Suprapubic skin (tissue), 4 donors: Measurements from ENCODE around the gene HNRNPA0. TPM values are rescaled to one million over a fixed set of nuclear protein-coding genes. Genes with fewer than 3 reads are reported as not detected.

Experiments used
- DNase-seq, 2 donors: peaks; one replicate each; pipeline ENCODE4 v3.0.0-alpha.2; 2019; ENCODE audit warnings: low spot score in 2 of 2
- H3K27ac ChIP-seq: fragments of 200-600 bp; sonication (generic); one replicate; pipeline ENCODE4 v1.5.1; 2019
- H3K27me3 ChIP-seq: fragments of 200-600 bp; sonication (generic); one replicate; pipeline ENCODE4 v1.5.1; 2019
- H3K36me3 ChIP-seq: fragments of 200-600 bp; sonication (generic); one replicate; pipeline ENCODE4 v1.5.1; 2019
- H3K4me1 ChIP-seq: fragments of 200-600 bp; sonication (generic); one replicate; pipeline ENCODE4 v1.5.1; 2019
- H3K4me3 ChIP-seq: fragments of 200-600 bp; sonication (generic); one replicate; pipeline ENCODE4 v1.5.1; 2019; ENCODE audit warnings: mild to moderate bottlenecking
- H3K9me3 ChIP-seq: fragments of 200-600 bp; sonication (generic); one replicate; pipeline ENCODE4 v1.5.1; 2019
- EP300 ChIP-seq: sonication (generic); formaldehyde crosslinking; IDR thresholded peaks from one replicate; pipeline ENCODE4 v1.6.1; 2017; ENCODE audit warnings: antibody characterized with exemption
- POLR2A ChIP-seq, 2 donors: fragments of 450-650 bp; IDR thresholded peaks; one replicate each; pipeline ENCODE4 v1.6.1; 2017; ENCODE audit warnings: antibody characterized with exemption in 2 of 2, mild to moderate bottlenecking in 2 of 2, moderate library complexity in 2 of 2
- POLR2AphosphoS5 ChIP-seq, 3 donors: sonication (generic); formaldehyde crosslinking; IDR thresholded peaks; one replicate each; pipeline ENCODE4 v1.6.1; 2017; ENCODE audit warnings: antibody characterized with exemption in 3 of 3
- WGBS: methylation state at CpG from one replicate; pipeline ENCODE4 v1.1.5; 2018; 5-methylcytosine and 5-hydroxymethylcytosine counted together
- total RNA-seq, 4 donors: library from RNA; depleted of rRNA; stranded (reverse); fragments of >200 nt; gene quantifications; one replicate each; pipeline ENCODE4 v1.1.0, GENCODE V29; 2016
- TF ChIP-seq, protein P1 (sequence below), 2 donors: fragments of 200-600 bp in 1 of 2; fragments of 450-650 bp in 1 of 2; sonication (generic) in 1 of 2; IDR thresholded peaks; one replicate each; pipeline ENCODE4 v1.5.1; 2016 to 2019; ENCODE audit warnings: antibody characterized with exemption in 2 of 2, mild to moderate bottlenecking in 1 of 2, moderate library complexity in 1 of 2

The HNRNPA0 gene
- total RNA-seq, 4 donors from 2014 or later = 7.6 to 9.8 (median 8.7) TPM

DNA sequence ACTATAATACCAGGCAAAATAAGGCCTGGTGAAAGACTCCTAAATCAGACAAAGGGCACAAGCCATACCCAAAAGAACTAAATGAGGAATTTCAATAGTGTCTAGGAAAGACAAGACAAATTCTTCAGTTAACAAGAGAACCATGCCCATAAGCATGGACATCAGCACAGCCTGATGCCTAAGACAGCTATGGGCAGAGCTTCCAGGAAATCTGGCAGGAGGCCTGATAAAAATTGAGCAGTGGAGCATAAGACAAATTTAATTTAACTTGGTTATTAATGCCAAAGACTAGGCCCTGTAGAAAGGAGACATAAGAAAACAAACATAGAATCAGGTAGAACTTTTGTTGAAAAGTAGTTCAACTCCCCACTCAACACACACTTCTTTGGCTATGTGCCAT is 35.6 kb downstream of the HNRNPA0 start:
- no peaks in the 10 kb centered on the region for H3K9me3 ChIP-seq
- H3K4me3 ChIP-seq = no peak overlapping the region
- TF ChIP-seq POLR2AphosphoS5 (IDR thresholded peaks at IDR 0.05) (no peak), POLR2A (IDR thresholded peaks at IDR 0.05) (no peak), EP300 (no peak)
- TF ChIP-seq, protein P1, sequence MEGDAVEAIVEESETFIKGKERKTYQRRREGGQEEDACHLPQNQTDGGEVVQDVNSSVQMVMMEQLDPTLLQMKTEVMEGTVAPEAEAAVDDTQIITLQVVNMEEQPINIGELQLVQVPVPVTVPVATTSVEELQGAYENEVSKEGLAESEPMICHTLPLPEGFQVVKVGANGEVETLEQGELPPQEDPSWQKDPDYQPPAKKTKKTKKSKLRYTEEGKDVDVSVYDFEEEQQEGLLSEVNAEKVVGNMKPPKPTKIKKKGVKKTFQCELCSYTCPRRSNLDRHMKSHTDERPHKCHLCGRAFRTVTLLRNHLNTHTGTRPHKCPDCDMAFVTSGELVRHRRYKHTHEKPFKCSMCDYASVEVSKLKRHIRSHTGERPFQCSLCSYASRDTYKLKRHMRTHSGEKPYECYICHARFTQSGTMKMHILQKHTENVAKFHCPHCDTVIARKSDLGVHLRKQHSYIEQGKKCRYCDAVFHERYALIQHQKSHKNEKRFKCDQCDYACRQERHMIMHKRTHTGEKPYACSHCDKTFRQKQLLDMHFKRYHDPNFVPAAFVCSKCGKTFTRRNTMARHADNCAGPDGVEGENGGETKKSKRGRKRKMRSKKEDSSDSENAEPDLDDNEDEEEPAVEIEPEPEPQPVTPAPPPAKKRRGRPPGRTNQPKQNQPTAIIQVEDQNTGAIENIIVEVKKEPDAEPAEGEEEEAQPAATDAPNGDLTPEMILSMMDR (IDR thresholded peaks at IDR 0.05) = no peak
- H3K27ac ChIP-seq = no peak overlapping the region
- no peaks in the 10 kb centered on the region for H3K4me1 ChIP-seq
- no peaks in the 10 kb centered on the region for H3K36me3 ChIP-seq
- H3K27me3 ChIP-seq = no peaks in the 10 kb centered on the region
- no peak for DNase-seq

GRCh38 chr5:137716337-137716736 is 37.8 kb downstream of the HNRNPA0 start:
- Histone ChIP-seq H3K36me3 (no peaks in the 10 kb centered on the region), H3K27me3 (no peaks in the 10 kb centered on the region), H3K4me3 (no peak overlapping the region), H3K27ac (no peak overlapping the region), H3K4me1 (no peaks in the 10 kb centered on the region), H3K9me3 (no peaks in the 10 kb centered on the region)
- 97% methylated on average over 3 of the region's 3 CpGs for WGBS
- TF ChIP-seq POLR2A (IDR thresholded peaks at IDR 0.05) (no peak), EP300 (no peak), POLR2AphosphoS5 (IDR thresholded peaks at IDR 0.05) (no peak)
- TF ChIP-seq, protein P1 (IDR thresholded peaks at IDR 0.05) = no peak
- DNase-seq = no peak

DNA sequence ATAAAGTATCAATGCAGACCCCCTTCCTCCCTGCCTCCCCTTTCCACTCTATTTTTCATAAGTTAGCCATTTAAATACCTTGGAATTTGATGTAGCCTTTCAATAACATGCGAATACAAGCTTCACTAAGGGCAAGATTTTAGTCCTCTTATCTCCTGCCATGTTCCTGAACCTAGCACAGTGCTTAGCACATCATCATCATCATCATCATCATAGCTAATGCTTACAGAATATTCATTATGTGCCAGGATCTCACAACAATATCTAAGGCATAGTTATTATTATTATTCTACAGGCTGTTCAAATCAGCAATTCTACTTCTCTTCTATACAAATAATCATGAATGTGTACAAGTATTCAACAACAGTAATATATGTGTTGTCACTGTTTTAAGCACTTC is 38.7 kb downstream of the HNRNPA0 start:
- TF ChIP-seq EP300 (no peak), POLR2A (IDR thresholded peaks at IDR 0.05) (no peak), POLR2AphosphoS5 (IDR thresholded peaks at IDR 0.05) (no peak)
- TF ChIP-seq, protein P1 (IDR thresholded peaks at IDR 0.05) = no peak
- 100% methylated on average over 1 of the region's 1 CpG for WGBS
- Histone ChIP-seq H3K27ac (no peak overlapping the region), H3K4me1 (no peaks in the 10 kb centered on the region), H3K9me3 (no peaks in the 10 kb centered on the region), H3K36me3 (no peaks in the 10 kb centered on the region), H3K27me3 (no peaks in the 10 kb centered on the region), H3K4me3 (no peak overlapping the region)
- no peak for DNase-seq

DNA sequence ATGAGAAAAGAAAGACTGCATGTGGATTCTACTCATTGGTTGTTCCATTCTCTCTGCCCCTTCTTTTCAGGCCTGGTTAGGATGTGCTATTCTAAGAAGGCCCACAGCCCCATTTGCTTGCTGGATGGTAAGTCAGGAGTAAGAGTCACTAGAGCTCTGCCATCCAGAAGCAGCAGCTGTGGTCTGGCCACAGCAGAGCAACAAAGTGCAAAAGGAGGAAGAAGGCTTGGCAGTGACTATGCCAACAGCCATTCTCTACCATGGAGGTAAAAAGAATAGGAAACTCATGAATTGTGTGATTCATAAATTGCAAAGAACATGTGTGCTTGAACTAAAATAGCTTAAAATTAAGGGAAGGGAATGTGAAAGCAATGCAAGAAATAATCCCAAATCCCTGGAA is 39.2 kb downstream of the HNRNPA0 start:
- Histone ChIP-seq H3K27me3 (no peaks in the 10 kb centered on the region), H3K27ac (no peak overlapping the region), H3K36me3 (no peaks in the 10 kb centered on the region), H3K4me1 (no peaks in the 10 kb centered on the region), H3K4me3 (no peak overlapping the region), H3K9me3 (no peaks in the 10 kb centered on the region)
- TF ChIP-seq POLR2A (IDR thresholded peaks at IDR 0.05) (no peak), EP300 (no peak), POLR2AphosphoS5 (IDR thresholded peaks at IDR 0.05) (no peak)
- TF ChIP-seq, protein P1 (IDR thresholded peaks at IDR 0.05) = no peak
- DNase-seq = no peak

- TF ChIP-seq POLR2A (IDR thresholded peaks at IDR 0.05) (no peak), EP300 (no peak), POLR2AphosphoS5 (IDR thresholded peaks at IDR 0.05) (no peak)
- TF ChIP-seq, protein P1 (IDR thresholded peaks at IDR 0.05) = no peak
- H3K36me3 ChIP-seq = no peaks in the 10 kb centered on the region
- no peak overlapping the region for H3K4me3 ChIP-seq
- no peak overlapping the region for H3K27ac ChIP-seq
- H3K27me3 ChIP-seq = no peaks in the 10 kb centered on the region
- H3K9me3 ChIP-seq = no peaks in the 10 kb centered on the region
- H3K4me1 ChIP-seq = no peaks in the 10 kb centered on the region
- WGBS = 85% methylated on average over 2 of the region's 2 CpGs
- no peak for DNase-seq
Measured at GRCh38 chr5:137714494-137714893, 39.7 kb downstream of the HNRNPA0 start.
